H9 (cell line): ENCODE results near the gene AMDHD1. TPM values are rescaled to one million over a fixed set of nuclear protein-coding genes. Genes with fewer than 3 reads are reported as not detected.

Experiments
- DNase-seq: peaks from one replicate; pipeline ENCODE4 v3.0.0-alpha.2; 2017
- H2AFZ ChIP-seq: one replicate; pipeline ENCODE4 v1.6.1; 2013; ENCODE audit warnings: mild to moderate bottlenecking, low read length, control low read depth, moderate library complexity
- H2AK5ac ChIP-seq: 2 replicates; pipeline ENCODE4 v1.6.1; 2013; ENCODE audit warnings: low read length, control low read depth, mixed read lengths; ENCODE audit not compliant: insufficient read length
- H2BK120ac ChIP-seq: one replicate; pipeline ENCODE4 v1.6.1; 2013; ENCODE audit warnings: low read depth, mild to moderate bottlenecking, low read length, control low read depth, inconsistent platforms; ENCODE audit not compliant: poor library complexity, severe bottlenecking
- H2BK12ac ChIP-seq: 2 replicates; pipeline ENCODE4 v1.6.1; 2013; ENCODE audit warnings: low read length, control low read depth, mixed read lengths, low read depth; ENCODE audit not compliant: insufficient read length
- H2BK15ac ChIP-seq: 2 replicates; pipeline ENCODE4 v1.6.1; 2013; ENCODE audit warnings: low read depth, low read length, control low read depth
- H2BK20ac ChIP-seq: one replicate; pipeline ENCODE4 v1.6.1; 2013; ENCODE audit warnings: low read depth, mild to moderate bottlenecking, low read length, control low read depth, inconsistent platforms; ENCODE audit not compliant: poor library complexity, severe bottlenecking
- H2BK5ac ChIP-seq: 2 replicates; pipeline ENCODE4 v1.6.1; 2013; ENCODE audit warnings: low read length, control low read depth, mixed read lengths; ENCODE audit not compliant: insufficient read length
- H3K14ac ChIP-seq: 2 replicates; pipeline ENCODE4 v1.6.1; 2013; ENCODE audit warnings: low read length, control low read depth; ENCODE audit not compliant: insufficient read depth
- H3K18ac ChIP-seq: 2 replicates; pipeline ENCODE4 v1.6.1; 2013; ENCODE audit warnings: low read depth, mild to moderate bottlenecking, mixed read lengths, low read length, control low read depth; ENCODE audit not compliant: insufficient read length
- H3K23ac ChIP-seq: 2 replicates; pipeline ENCODE4 v1.6.1; 2013; ENCODE audit warnings: low read length, control low read depth, mixed read lengths, low read depth; ENCODE audit not compliant: insufficient read length
- H3K23me2 ChIP-seq: 2 replicates; pipeline ENCODE4 v1.6.1; 2013; ENCODE audit warnings: low read depth, mild to moderate bottlenecking, mixed read lengths, low read length, control low read depth; ENCODE audit not compliant: insufficient read length, poor library complexity, severe bottlenecking
- H3K27ac ChIP-seq: 2 replicates; pipeline ENCODE4 v1.5.1; 2013; ENCODE audit warnings: low read length, control low read depth, mixed read lengths, low read depth; ENCODE audit not compliant: insufficient read length
- H3K27me3 ChIP-seq: 2 replicates; pipeline ENCODE4 v1.6.1; 2013; ENCODE audit warnings: low read length, control low read depth, inconsistent platforms; ENCODE audit not compliant: insufficient read depth
- H3K4ac ChIP-seq: 2 replicates; pipeline ENCODE4 v1.6.1; 2013; ENCODE audit warnings: low read depth, mild to moderate bottlenecking, control low read depth, inconsistent platforms, low read length, moderate library complexity
- H3K4me1 ChIP-seq: 2 replicates; pipeline ENCODE4 v1.6.1; 2013; ENCODE audit warnings: low read length, control low read depth, inconsistent platforms; ENCODE audit not compliant: insufficient read depth
- H3K4me2 ChIP-seq: 2 replicates; pipeline ENCODE4 v1.6.1; 2013; ENCODE audit warnings: low read length, control low read depth, mixed read lengths; ENCODE audit not compliant: insufficient read length, insufficient read depth
- H3K56ac ChIP-seq: 2 replicates; pipeline ENCODE4 v1.6.1; 2013; ENCODE audit warnings: low read depth, mild to moderate bottlenecking, mixed read lengths, low read length, control low read depth; ENCODE audit not compliant: insufficient read length
- H3K79me1 ChIP-seq: 2 replicates; pipeline ENCODE4 v1.6.1; 2013; ENCODE audit warnings: low read depth, mild to moderate bottlenecking, moderate library complexity, low read length, control low read depth, inconsistent platforms; ENCODE audit not compliant: insufficient read depth, poor library complexity, severe bottlenecking
- H3K79me2 ChIP-seq: 2 replicates; pipeline ENCODE4 v1.6.1; 2013; ENCODE audit warnings: low read length, control low read depth, inconsistent platforms; ENCODE audit not compliant: insufficient read depth
- H3K9ac ChIP-seq: 2 replicates; pipeline ENCODE4 v1.6.1; 2013; ENCODE audit warnings: low read length, control low read depth, mixed read lengths; ENCODE audit not compliant: insufficient read length; ENCODE audit errors: extremely low read depth
- H3K9me3 ChIP-seq: one replicate; pipeline ENCODE4 v1.6.1; 2013; ENCODE audit warnings: low read depth, low read length, inconsistent platforms; ENCODE audit not compliant: control insufficient read depth
- H3T11ph ChIP-seq: one replicate; pipeline ENCODE4 v1.6.1; 2013; ENCODE audit warnings: mild to moderate bottlenecking, low read length, control low read depth, inconsistent platforms
- H4K20me1 ChIP-seq: one replicate; pipeline ENCODE4 v1.6.1; 2013; ENCODE audit not compliant: control insufficient read depth, insufficient read length, insufficient read depth
- H4K5ac ChIP-seq: 2 replicates; pipeline ENCODE4 v1.6.1; 2013; ENCODE audit warnings: low read depth, mild to moderate bottlenecking, mixed read lengths, low read length, control low read depth; ENCODE audit not compliant: insufficient read length
- H4K8ac ChIP-seq: replicated peaks from 2 replicates; pipeline ENCODE4 v1.6.1; 2013; ENCODE audit warnings: low read length, control low read depth, mixed read lengths, low read depth; ENCODE audit not compliant: insufficient read length
- H4K91ac ChIP-seq: 2 replicates; pipeline ENCODE4 v1.6.1; 2013; ENCODE audit warnings: low read depth, mild to moderate bottlenecking, moderate library complexity, mixed read lengths, low read length, control low read depth; ENCODE audit not compliant: insufficient read length
- H3K27ac Mint-ChIP-seq, 3 experiments: 2 replicates in 2 of 3; 3 replicates in 1 of 3; pipeline ENCODE4 v1.8.0; 2020 to 2021; ENCODE audit warnings: mixed read lengths in 3 of 3, mild to moderate bottlenecking in 1 of 3, moderate library complexity in 1 of 3
- H3K27me3 Mint-ChIP-seq: 2 replicates; pipeline ENCODE4 v1.8.0; 2021; ENCODE audit warnings: low read depth, mild to moderate bottlenecking, moderate library complexity, mixed read lengths
- H3K36me3 Mint-ChIP-seq, 3 experiments: 2 replicates in 2 of 3; 3 replicates in 1 of 3; pipeline ENCODE4 v1.8.0; 2020 to 2021; ENCODE audit warnings: low read depth in 3 of 3, mixed read lengths in 3 of 3; ENCODE audit not compliant: insufficient read depth in 1 of 3
- H3K4me1 Mint-ChIP-seq, 2 experiments: 2 replicates each; pipeline ENCODE4 v1.8.0; 2020; ENCODE audit warnings: mixed read lengths in 2 of 2
- H3K4me3 Mint-ChIP-seq, 2 experiments: 2 replicates in 1 of 2; 3 replicates in 1 of 2; pipeline ENCODE4 v1.8.0; 2020 to 2021; ENCODE audit warnings: mild to moderate bottlenecking in 2 of 2, mixed read lengths in 2 of 2, moderate library complexity in 1 of 2
- H3K9me3 Mint-ChIP-seq, 2 experiments: 2 replicates in 1 of 2; 3 replicates in 1 of 2; pipeline ENCODE4 v1.8.0; 2020; ENCODE audit warnings: mild to moderate bottlenecking in 2 of 2, mixed read lengths in 2 of 2, moderate library complexity in 1 of 2
- CTCF ChIP-seq: fragments of 200-600 bp; sonication (generic); conservative IDR thresholded peaks from 3 replicates; pipeline ENCODE4 v1.8.0; 2021; ENCODE audit warnings: antibody characterized with exemption, mild to moderate bottlenecking
- WGBS: extraction: QIAGEN DNeasy Blood & Tissue Kit; methylation state at CpG from one replicate; pipeline ENCODE4 v1.1.7; 2013; ENCODE audit warnings: missing lambda C conversion rate, low lambda C conversion rate, mixed read lengths; ENCODE audit not compliant: insufficient read length; ENCODE audit errors: extremely low coverage; 5-methylcytosine and 5-hydroxymethylcytosine counted together
- total RNA-seq: library from RNA; stranded (reverse); gene quantifications from 2 replicates; pipeline ENCODE4 v1.2.1, GENCODE V29; 2021

AMDHD1 gene
- total RNA-seq, 1 experiment from 2014 or later: 0.42 TPM

- H2BK5ac ChIP-seq: no peak overlapping the region
- no peak for TF ChIP-seq CTCF
- H4K20me1 ChIP-seq: no peaks in the 10 kb centered on the region
- H2AFZ ChIP-seq: no peak overlapping the region
- H3K23me2 ChIP-seq: no peaks in the 10 kb centered on the region
- no peaks in the 10 kb centered on the region for H3K9me3 ChIP-seq
- no peaks in the 10 kb centered on the region for H3K27me3 ChIP-seq
- no peaks in the 10 kb centered on the region for H3K4me1 ChIP-seq
- H3K36me3 Mint-ChIP-seq: no peaks in the 10 kb centered on the region
- H2BK15ac ChIP-seq: no peak overlapping the region
- no peak overlapping the region for H2AK5ac ChIP-seq
- H3K27ac ChIP-seq: no peak overlapping the region
- H3K9me3 Mint-ChIP-seq: peaks cover 0 to 5% of the 10 kb centered on the region in 2 experiments; a peak in 2 of 5 replicates
- peaks cover 2% of the 10 kb centered on the region; the same call in 1 of the 2 replicates for H3K27me3 Mint-ChIP-seq
- H3K18ac ChIP-seq: no peak overlapping the region
- no peak overlapping the region for H3K23ac ChIP-seq
- WGBS: no CpG with 5 or more reads among the region's 3 CpGs
- H4K91ac ChIP-seq: no peak overlapping the region
- no peaks in the 10 kb centered on the region for H3K4me1 Mint-ChIP-seq
- H3K4ac ChIP-seq: no peak overlapping the region
- H3K79me2 ChIP-seq: no peaks in the 10 kb centered on the region
- no peak overlapping the region for H3K4me3 Mint-ChIP-seq
- H3K79me1 ChIP-seq: no peaks in the 10 kb centered on the region
- no peak overlapping the region for H2BK120ac ChIP-seq
- no peak overlapping the region for H3K56ac ChIP-seq
- no peak overlapping the region for H4K5ac ChIP-seq
- H4K8ac ChIP-seq: no peak overlapping the region
- no peak overlapping the region for H2BK20ac ChIP-seq
- no peak overlapping the region for H3K27ac Mint-ChIP-seq
- no peak overlapping the region for H3T11ph ChIP-seq
- H3K9ac ChIP-seq: no peak overlapping the region
- H3K14ac ChIP-seq: no peak overlapping the region
- DNase-seq: no peak
- no peak overlapping the region for H2BK12ac ChIP-seq
- H3K4me2 ChIP-seq: no peak overlapping the region
Measured at GRCh38 chr12:95909871-95910270, 33.3 kb upstream of the AMDHD1 start.
